Measurements from ENCODE around the gene APBA2.

Gene APBA2

DNA sequence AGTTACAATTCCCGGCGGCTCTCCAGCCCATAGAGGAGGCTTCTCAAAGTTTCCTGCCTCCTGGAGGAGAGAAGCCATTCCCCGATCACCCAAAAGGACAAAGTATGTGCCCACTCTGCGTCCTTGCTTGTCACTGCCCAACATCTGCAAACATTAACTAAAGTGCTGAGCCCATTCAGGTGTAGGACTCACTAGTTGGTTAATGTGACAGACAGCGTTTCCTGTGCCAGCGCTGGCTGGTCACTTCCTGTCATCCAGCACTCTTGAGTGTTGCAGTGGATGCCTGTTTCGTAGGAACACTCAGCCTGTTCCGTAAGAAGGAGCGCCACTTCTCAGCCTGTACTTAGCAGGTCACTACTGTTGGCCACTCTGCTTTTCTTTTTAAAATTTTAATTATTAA lies 100.3 kb downstream of the APBA2 start:
- no peak for DNase-seq

DNA sequence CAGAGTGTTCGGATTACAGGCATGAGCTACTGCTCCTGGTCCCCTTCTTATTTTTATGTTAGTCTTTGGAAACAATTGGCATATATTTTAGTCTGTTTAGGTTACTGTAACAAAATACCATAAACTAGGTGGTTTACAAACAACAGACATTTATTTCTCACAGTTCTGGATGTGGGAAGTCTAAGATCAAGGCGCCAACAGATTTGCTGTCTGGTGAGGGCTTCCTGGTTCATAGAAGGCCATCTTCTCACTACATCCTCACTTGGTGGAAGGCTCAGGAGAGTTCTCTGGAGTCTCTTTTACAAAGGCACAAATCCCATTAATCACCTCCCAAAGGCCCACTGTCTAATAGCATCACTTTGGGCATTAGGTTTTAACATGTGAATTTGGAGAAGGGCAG lies 101.0 kb downstream of the APBA2 start:
- no peak for DNase-seq

DNA sequence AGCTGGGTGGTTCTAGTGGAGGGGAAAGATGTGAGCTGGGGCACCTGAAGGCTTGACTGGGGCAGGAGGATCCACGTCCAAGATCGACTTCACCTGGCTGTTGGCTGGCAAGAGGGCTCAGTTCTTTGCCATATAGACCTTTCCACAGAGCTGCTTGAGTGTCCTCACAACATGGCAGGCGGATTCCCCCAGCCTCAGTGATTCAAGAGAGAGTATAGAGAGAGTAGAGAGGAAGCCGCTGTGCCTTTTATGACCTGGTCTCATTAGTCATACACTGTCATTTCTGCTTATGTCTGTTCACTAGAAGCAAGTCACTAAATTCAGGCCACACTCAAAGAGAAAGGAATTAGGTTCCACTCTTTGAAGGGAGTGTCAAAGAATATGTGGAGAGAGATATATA lies 101.6 kb downstream of the APBA2 start:
- DNase-seq, result no peak

DNA sequence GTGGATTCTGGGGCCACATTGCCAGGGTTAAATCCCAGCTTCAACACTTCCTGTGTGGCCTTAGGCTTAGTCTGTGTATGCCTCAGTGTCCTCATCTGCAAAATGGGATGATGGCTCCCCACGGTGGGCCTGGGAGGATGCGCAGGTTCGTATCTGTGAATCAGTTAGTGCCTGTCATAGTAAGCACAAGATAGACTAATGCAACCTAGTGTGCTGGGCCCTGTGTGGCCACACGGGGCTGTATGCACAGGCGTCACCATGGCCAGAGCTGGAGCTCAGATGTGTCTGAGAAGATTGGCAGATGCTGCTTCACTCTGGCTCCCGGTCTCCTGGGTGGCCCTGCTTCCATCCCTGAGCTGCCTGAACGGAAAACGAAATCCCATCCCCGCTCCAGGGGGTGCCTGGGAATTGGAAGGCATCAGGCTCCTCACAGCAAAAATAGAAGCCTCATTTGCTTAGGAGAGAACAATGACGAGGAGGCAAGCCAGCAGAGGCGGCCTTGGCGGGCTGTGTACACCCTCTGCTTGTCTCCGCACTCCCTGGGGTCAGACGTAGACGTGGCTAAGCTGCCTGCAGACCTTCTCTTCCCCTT lies 103.6 kb downstream of the APBA2 start:
- no peak for DNase-seq

DNA sequence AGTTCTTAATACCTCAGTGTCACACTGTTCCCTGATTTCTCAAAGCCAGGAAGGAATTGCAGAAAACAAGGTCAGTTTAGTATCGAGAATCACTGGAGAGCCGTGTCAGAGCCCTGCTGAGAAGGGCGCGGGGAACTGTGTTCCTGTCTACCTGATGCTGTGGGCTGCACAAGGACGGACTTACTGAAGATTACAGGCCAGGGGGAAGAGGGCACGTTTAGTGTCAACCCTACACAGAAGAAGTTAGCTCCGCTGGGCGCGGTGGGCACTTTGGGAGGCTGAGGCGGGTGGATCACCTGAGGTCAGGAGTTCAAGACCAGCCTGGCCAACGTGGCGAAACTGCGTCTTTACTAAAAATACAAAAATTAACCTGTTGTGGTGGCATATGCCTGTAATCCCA lies 104.1 kb downstream of the APBA2 start:
- no peak for DNase-seq

DNA sequence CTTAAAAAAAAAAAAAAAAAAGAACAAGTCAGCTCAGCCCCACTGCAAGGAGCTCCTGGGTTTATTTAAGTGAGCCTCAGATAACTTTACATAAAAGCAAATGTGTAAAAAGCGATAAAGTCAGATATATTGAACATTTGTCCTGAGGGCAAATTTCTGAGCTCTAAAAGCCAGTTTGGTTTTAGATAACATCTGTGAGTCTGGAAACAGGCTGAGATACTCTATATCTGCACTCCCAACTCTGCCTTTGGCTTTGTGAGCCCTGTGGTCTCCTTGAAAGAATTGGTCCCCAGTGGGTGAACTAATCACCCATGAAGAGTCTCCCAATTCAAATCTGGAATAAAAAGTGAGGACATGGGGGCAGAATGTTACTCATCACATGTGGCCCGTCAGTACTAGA lies 104.6 kb downstream of the APBA2 start:
- DNase-seq, result no peak

DNA sequence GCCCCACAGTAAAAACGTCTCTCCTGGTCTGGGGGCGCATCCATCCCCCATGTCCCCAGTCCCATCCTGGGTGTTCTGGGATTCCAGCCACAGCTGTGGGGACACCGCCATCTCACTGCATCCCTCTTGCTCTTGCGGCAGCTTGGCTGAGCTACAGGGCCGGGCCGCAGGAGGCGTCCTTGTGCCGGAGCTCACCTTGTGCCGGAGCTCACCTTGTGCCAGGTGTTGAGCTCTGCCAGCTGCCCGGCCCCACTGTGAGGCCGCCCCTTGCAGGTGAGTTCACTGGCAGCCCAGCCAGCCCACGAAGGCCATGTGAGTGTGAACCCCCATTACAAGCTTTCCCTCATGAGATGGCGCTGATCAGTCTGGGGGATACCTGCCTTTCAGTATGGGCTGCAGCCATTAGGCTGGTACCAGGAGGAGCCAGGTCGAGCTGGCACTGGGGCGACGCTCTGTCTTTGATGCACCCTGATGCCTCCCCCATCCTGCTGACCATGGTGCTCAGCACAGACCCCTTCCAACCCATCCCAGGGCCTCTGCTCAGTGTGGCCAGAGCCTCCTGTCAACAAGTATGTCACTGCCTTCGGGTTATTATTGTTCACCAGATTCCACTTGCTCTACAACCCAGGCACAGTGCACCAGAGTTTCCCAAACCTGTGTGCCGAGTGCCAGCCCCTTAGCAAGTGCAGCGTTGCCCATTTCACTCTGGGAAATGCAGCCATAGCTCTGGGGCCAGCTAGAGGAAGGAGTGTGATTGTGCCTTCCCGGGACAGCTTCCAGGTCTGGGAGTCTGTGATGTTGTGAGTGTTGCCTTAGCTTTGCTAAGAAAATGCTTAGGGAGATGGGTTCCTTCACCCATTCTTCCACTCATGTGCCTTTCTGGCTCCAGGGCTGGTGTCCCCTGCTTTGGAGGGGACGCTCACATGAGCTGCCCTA lies 105.7 kb downstream of the APBA2 start:
- DNase-seq, result no peak

DNA sequence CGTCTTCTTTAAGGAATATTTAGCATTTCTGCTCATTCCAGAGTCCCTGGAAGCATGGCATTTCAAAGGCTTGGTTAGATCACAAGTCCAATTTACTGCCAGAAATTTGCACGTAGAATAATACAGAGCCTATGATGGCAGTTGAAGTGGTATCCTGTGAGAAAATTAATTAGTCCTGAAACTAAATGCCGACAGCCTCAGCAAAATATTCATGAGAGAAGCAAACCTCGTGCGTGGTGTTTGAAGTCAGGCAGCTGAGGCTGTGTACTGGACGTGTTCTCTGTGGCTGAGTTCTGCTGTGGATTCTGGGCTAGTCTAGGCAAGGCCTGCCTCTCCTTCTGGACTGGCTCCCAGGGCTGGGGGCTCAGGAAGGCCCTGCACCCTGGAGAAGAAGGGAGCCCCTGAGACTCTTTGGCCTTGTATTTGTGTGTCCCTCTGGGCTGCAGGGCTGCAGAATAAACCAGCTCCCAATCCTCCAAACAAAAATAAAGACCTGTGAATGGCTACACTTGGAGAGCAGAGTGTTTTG lies 106.6 kb downstream of the APBA2 start:
- no peak for DNase-seq

DNA sequence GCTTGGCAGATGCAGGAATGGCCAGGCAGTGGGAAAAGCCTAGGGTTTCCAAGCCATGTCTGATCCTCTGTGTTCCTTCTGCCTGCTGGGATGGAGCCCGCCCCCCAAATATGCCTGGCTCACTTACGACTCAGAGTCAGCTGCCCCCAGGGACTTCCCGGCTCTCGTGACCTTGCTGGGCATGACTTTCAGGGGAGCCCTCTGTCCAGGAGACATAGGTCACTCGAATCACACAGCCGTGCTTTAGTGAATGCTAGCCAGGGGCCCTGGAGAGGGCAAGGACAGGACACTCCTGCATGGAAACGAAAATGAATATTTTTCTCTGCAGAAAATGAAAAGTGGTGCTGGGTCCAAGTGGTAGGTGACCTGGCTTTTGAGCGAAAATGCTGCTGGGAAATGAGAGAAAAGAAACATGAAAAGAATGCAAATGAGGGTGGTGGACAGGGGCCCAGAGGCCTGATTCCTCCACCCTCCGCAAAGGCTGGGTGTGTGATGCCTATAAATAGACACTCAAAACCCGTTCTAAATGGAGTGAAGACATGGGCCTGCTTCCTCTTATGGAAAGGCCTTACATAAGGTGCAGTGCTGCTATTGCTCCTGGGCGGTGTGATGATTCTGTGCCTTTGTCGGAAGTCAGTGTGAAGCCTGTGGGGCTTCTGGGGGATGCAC lies 107.4 kb downstream of the APBA2 start:
- no peak for DNase-seq

DNA sequence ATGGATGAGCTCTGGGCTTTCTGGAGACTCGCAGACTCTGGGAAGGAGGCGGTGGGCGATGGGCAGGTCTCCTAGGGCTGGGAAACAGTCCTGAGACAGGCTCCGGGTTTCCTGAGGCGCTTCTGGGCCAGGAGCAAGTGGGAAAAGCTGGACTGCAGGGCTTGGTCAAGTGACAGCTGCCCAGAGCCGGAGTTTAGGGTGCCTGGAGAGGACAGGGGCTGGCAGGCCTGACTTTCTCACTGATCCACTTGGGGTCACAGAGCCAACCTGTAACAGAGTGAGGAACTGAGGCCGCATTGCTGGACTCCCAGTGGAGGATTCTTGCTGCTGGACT lies 107.9 kb downstream of the APBA2 start:
- no peak for DNase-seq

DNA sequence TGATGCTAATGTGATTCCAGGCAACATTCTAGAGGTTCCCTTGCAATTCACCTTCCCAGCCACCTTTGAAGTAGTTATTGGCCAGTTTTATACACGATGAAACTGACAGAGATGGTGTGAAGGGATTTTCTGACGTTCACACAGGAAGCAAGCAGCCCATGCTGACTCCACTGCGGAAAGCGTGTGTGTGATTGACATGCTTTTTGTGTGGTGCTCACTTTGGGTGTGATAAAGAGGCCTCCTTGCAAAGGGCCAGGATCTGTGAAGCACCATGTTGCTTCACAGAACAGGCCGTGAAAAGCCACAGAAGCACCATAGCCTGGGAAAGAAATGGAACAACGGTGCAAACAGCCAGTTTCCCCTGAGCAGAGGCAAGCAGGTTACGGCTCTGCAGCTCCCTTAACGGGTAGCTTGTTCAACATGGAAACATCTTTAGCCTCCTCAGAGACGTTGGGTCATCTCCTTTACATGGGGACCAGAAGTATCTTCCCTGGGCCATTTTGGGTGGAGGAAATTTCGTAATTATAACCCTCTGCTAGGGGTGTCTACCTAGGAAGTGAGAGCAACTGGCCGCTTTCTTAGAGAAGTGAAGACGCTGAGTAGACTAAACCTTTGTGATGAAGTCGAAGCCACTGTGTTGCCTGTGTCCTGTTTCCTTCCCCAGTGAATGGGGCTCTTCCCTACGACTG lies 108.5 kb downstream of the APBA2 start:
- DNase-seq, result no peak

DNA sequence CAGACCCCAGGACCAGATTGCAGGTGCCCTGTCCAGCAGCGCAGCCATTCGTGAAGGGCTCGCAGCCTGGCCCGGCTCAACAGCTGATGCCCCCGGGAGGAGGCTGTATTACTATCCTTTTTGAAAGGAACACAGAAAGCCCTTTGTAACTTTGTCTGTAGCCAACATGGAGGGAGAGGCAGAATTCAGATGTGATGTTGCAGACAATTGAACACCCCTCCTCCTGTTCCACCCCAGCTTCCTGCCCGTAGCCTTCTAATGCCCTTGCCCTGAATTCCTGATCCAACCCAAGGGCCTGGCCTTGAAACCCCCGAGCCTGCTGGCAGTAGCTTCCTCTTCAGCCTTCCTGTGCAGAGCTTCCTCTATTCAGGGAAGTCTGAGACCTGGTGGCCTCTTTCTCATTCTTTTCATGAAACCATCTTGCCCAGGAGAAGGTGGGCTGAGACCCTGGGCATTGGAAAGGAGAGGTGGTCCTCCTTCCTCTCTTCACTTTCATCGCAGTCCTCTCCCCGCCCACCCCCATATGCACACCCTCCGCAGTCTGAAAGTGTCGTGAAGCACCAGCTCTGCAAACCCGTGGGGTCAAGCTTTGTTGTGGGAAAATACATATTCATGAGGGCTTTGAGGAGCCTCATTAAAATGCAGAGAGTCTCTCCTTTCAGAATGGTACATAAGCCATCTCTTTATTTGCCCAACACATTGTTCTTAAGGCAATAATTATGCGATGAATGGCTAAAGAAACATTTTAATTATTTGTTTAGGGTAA lies 109.2 kb downstream of the APBA2 start:
- no peak for DNase-seq

DNA sequence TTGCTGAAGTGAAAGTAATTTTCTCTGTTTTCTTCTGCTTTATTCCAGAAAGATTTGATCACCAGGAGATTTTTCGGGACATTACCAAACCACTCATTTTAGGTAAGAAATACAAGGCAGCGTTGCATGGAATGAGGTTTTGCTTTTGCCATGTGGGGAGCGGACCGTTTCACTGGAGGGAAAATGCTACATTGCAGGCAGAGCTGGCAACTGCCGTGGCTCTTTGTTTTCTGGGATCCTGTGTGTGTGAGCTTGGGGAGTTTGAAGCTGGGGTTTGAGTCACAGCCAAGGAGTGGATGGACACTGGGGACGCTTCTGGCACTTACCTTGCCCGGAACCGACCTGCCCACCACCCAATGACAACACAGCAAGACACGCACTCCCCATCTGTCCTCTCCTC lies 109.9 kb downstream of the APBA2 start:
- DNase-seq, result no peak

DNA sequence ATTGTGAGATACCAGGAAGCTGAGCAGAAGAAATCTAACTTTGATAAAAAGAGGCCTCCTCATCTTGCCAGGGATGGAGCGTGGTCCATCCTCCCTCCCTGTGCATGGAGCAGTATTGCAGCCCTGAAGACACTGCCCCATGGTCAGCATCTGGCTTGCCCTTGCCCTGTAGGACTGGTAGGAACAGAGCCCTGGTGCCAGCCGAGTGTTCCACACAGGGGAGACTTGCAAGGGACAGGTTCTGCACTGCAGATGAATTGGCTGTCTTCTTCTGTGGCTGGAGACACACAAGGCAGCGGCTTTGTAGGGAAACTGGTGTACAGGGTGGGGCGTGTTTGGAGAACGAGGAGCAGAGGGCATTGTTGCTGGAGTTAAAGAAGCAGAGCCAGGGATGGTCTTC lies 110.5 kb downstream of the APBA2 start:
- DNase-seq, result no peak

DNA sequence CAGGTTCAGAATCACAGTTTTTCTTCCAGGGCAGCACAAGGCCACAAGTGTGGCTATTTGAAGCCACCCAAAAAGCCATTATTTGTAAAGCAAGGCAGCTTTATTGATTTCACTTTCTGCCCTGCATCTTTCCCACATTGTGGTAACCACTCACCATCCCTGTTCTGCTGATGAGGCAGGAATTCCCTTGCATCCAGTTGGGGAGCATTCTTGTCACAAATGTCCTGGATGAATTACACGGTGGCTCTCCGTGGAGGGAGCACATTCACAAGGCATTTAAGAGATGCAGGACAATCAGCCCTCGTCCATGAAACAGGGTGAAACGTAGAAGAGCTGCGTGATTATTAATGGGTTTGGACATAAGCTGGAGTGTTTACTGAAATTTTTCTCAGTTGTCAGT lies 111.2 kb downstream of the APBA2 start:
- DNase-seq, result no peak

DNA sequence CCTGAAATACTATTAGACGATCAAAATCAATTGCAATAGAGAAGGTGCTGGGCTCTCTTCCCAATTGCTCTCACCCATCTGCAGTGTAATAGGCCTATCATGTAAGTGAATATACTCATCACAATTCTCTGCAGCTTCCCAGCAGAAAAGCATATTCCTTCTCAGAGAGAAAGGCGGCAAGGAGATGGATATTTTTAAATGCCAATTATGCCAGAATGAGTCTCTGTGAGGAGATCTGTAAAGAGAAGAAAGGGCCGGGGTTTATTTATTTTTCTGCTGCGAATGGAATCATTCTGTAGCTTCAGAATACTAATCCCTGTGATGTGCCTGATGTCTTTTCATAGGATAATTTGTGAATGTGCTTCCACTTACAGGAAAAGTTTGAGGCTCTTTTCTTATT lies 112.0 kb downstream of the APBA2 start:
- no peak for DNase-seq

DNA sequence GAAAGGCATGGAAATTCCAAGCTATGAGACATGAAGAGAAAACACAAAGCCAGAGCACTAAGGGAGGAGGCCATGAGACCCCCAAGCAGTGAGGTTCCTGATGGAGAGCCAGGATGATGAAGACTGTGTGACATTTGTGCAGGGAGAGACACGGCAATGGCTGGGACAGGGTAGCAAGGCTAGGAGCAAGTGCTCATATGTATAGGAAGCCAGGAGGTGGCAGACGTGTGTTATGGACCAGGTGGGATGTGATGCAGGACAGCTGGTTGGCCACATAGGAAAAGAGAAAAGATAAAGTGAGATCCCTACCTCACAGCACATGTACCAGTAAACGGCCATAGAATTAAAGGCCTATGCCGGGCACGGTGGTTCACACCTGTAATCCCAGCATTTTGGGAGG lies 112.7 kb downstream of the APBA2 start:
- DNase-seq, result no peak

DNA sequence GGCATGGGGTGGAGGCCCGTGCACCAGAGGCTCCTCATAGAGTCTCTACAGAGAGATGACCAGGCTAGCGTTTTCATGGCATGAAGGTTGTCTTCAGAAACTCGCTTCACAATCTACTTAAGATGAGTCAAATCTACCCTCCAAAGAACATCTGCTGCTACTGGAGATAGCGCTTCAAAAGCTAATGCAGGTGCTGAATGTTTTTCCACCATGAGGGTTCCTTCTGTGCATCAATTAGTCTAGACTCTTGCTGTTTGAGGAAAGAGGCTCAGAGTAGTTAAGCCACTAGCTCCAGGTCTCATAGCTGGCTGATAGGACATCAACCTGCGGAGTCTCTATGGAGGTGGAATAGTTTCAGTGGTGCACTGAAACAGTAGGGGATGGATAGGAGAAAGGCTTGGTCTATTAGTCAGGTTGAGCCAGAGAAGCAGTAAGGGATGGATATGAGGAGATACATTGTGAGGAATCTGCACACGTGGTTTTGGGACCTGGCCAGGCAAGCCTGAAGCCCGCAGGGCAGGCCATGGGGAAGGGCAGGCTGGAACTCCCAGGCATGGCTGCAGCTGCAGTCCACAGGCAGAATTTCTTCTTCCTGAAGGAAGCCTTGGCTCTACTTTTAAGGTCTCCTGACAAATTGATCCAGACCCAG lies 117.5 kb downstream of the APBA2 start:
- no peak for DNase-seq

DNA sequence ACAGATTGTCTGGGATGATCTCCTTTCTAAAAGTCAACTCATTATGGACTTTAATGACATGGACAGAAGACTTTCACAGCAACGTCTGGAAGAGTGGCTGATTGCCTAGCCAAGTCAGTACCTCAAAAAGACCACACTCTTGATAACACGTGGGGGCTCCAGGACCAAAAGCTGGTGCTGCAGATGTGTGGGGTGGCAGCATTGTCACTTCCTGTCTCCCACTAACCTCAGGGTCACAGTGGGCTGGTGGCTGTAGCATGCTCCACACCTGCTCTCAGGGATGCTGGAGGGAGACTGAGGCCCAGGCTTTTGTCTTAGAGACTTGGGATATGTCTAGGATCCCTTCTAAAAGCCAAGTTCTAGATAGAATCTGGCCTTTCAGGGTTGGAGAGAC lies 118.1 kb downstream of the APBA2 start:
- DNase-seq, result no peak

DNA sequence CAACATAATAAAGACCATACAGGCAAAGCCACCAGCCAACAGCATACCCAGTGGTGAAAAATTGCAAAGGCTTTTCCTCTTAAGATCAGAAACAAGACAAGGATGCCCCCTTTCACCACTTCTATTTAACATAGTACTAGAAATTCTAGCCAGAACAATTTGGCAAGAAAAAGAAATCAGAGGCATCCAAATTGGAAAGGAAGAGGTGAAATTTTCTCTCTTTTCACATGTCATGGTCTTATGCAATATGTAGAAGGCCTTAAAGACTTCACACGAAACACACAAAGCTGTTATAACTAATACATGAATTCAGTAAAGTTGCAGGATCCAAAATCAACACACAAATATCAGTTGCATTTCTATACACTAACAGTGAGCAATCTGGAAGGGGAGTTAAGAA lies 120.2 kb downstream of the APBA2 start:
- no peak for DNase-seq

DNA sequence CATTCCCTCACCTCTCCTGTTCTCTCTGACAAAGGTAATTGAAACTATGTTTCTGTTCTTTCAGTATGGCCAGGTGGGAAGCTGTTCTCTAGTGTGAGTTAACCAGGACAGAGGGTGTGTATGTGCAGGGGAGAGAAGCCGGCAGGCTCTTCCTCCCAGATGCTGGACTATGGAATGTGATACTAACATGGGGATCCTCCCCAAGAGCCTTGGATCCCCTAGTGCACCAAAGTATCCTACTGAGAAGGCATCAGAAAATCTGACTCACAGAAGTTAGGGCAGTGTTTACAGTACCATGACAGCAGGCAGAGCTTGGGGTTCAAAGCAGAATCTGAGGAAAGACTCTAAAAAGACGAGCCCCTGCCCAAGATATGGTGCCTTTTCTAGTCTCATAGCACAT lies 123.1 kb downstream of the APBA2 start:
- no peak for DNase-seq

DNA sequence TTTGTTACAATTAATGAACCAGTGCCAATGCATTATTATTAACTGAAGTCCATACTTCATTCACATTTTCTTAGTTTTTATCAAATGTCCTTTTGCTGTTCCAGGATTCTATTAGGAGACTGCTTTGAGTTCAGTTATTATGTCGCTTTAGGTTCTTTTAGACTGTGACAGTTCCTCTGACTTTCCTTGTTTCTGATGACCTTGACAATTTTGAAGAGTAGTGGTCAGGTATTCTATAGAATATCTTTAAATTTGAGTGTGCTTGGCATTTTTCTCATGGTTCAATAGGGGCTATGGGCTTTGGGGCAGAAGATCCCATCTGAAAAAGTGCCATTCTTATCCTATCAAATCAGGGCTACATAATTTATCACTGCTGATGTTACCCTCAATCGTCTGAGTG lies 126.3 kb downstream of the APBA2 start:
- no peak for DNase-seq
